NCI-H146 treated with DMSO at 0.1 percent for 48 hours (cell line): ENCODE data around the gene CLMN.
"Not testable (repeated sequence)": the region's sequence is repeated elsewhere in the genome, so short reads cannot be mapped to it uniquely, and the experiment has no call there.

Experiments
- DNase-seq: peaks from one replicate; lab custom pipeline; 2025; ENCODE audit not compliant: unreplicated experiment; lab: John Stamatoyannopoulos, UW

CLMN gene

GRCh38 chr14:95142208-95142607 lies 177.5 kb downstream of the CLMN start:
- DNase-seq, result no peak

- no peak for DNase-seq
Measured at GRCh38 chr14:95141684-95142083, 178.0 kb downstream of the CLMN start.

GRCh38 chr14:95140060-95140858 lies 179.4 kb downstream of the CLMN start:
- DNase-seq, result no peak

GRCh38 chr14:95138876-95139275 lies 180.8 kb downstream of the CLMN start:
- DNase-seq, result no peak

- DNase-seq, result not testable (repeated sequence)
Measured at GRCh38 chr14:95138455-95138854, 181.3 kb downstream of the CLMN start.

- DNase-seq, result no peak
Measured at GRCh38 chr14:95137804-95138167, 181.9 kb downstream of the CLMN start.

- DNase-seq, result no peak
Measured at GRCh38 chr14:95137164-95137803, 182.4 kb downstream of the CLMN start.

GRCh38 chr14:95136631-95137030 lies 183.1 kb downstream of the CLMN start:
- no peak for DNase-seq

- no peak for DNase-seq
Measured at GRCh38 chr14:95134304-95134933, 185.3 kb downstream of the CLMN start.

- DNase-seq, result no peak
Measured at GRCh38 chr14:95133282-95133681, 186.4 kb downstream of the CLMN start.

- no peak for DNase-seq
Measured at GRCh38 chr14:95132760-95133159, 186.9 kb downstream of the CLMN start.
